Measurements from ENCODE around the gene FXYD7.

The FXYD7 gene

DNA sequence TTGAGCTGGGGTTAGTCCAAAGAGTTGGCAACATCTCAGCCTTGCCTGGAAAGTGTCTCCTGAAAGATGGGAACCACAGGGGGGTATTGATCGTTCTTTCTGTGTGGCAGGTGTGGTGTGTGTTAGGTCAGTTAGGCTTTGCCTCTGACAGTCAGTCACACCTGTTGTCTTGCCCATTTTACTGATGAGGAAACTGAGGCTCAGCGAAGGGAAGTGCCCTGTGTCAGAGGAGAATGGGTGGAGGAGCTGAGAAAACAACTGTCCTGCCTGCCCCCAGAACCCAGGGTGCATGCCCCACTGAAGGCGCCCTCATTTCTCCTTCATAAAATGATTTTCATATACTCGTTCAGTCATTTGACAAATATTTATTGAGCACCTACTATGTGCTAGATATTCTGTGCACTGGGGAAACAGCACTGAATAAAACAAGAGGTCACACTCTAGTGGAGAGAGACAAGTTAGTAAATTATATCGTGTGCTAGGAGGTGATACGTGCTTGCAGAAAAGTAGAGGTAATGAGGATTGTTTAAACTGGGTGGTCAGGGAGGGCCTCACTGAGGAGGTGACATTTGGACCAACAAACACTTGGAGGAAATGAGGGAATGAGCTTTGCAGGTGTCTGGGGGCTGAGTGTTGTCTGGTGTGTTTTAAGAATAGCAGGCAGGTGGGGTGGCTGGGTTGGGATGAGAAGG is 13.1 kb downstream of the FXYD7 start:
- TF ChIP-seq, protein P1, sequence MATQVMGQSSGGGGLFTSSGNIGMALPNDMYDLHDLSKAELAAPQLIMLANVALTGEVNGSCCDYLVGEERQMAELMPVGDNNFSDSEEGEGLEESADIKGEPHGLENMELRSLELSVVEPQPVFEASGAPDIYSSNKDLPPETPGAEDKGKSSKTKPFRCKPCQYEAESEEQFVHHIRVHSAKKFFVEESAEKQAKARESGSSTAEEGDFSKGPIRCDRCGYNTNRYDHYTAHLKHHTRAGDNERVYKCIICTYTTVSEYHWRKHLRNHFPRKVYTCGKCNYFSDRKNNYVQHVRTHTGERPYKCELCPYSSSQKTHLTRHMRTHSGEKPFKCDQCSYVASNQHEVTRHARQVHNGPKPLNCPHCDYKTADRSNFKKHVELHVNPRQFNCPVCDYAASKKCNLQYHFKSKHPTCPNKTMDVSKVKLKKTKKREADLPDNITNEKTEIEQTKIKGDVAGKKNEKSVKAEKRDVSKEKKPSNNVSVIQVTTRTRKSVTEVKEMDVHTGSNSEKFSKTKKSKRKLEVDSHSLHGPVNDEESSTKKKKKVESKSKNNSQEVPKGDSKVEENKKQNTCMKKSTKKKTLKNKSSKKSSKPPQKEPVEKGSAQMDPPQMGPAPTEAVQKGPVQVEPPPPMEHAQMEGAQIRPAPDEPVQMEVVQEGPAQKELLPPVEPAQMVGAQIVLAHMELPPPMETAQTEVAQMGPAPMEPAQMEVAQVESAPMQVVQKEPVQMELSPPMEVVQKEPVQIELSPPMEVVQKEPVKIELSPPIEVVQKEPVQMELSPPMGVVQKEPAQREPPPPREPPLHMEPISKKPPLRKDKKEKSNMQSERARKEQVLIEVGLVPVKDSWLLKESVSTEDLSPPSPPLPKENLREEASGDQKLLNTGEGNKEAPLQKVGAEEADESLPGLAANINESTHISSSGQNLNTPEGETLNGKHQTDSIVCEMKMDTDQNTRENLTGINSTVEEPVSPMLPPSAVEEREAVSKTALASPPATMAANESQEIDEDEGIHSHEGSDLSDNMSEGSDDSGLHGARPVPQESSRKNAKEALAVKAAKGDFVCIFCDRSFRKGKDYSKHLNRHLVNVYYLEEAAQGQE (IDR thresholded peaks at IDR 0.05; ENCODE audit: insufficient read depth in 1 of 2, low read depth in 2 of 2, low read length in 2 of 2), result no peak
- TF ChIP-seq SIN3A (IDR thresholded peaks at IDR 0.05; ENCODE audit: borderline replicate concordance, insufficient read depth, low read length) (no peak), FOXP2 (optimal IDR thresholded peaks at IDR 0.05; ENCODE audit: borderline replicate concordance, extremely low read depth, extremely low read length, insufficient read depth) (no peak), POLR2AphosphoS5 (IDR thresholded peaks at IDR 0.05; ENCODE audit: low read depth, low read length) (no peak), TAF1 (IDR thresholded peaks at IDR 0.05; ENCODE audit: borderline replicate concordance, insufficient read depth, low read length) (no peak)

GRCh38 chr19:35156673-35157014 is 13.6 kb downstream of the FXYD7 start:
- TF ChIP-seq POLR2AphosphoS5 (IDR thresholded peaks at IDR 0.05; ENCODE audit: low read depth, low read length) (no peak), FOXP2 (optimal IDR thresholded peaks at IDR 0.05; ENCODE audit: borderline replicate concordance, extremely low read depth, extremely low read length, insufficient read depth) (no peak), TAF1 (IDR thresholded peaks at IDR 0.05; ENCODE audit: borderline replicate concordance, insufficient read depth, low read length) (no peak), SIN3A (IDR thresholded peaks at IDR 0.05; ENCODE audit: borderline replicate concordance, insufficient read depth, low read length) (no peak)
- TF ChIP-seq, protein P1 (IDR thresholded peaks at IDR 0.05; ENCODE audit: insufficient read depth in 1 of 2, low read depth in 2 of 2, low read length in 2 of 2), result no peak

- TF ChIP-seq POLR2AphosphoS5 (IDR thresholded peaks at IDR 0.05; ENCODE audit: low read depth, low read length), result no peak
- TF ChIP-seq, protein P1 (IDR thresholded peaks at IDR 0.05; ENCODE audit: insufficient read depth in 1 of 2, low read depth in 2 of 2, low read length in 2 of 2), result no peak
- TF ChIP-seq SIN3A (IDR thresholded peaks at IDR 0.05; ENCODE audit: borderline replicate concordance, insufficient read depth, low read length), result no peak
- TF ChIP-seq FOXP2 (optimal IDR thresholded peaks at IDR 0.05; ENCODE audit: borderline replicate concordance, extremely low read depth, extremely low read length, insufficient read depth), result no peak
- no peak for TF ChIP-seq TAF1 (IDR thresholded peaks at IDR 0.05; ENCODE audit: borderline replicate concordance, insufficient read depth, low read length)
Observed at GRCh38 chr19:35157431-35157830, 14.4 kb downstream of the FXYD7 start.

- TF ChIP-seq, protein P1 (IDR thresholded peaks at IDR 0.05; ENCODE audit: insufficient read depth in 1 of 2, low read depth in 2 of 2, low read length in 2 of 2), result no peak
- TF ChIP-seq POLR2AphosphoS5 (IDR thresholded peaks at IDR 0.05; ENCODE audit: low read depth, low read length), result no peak
- TF ChIP-seq TAF1 (IDR thresholded peaks at IDR 0.05; ENCODE audit: borderline replicate concordance, insufficient read depth, low read length), result no peak
- TF ChIP-seq SIN3A (IDR thresholded peaks at IDR 0.05; ENCODE audit: borderline replicate concordance, insufficient read depth, low read length), result no peak
- TF ChIP-seq FOXP2 (optimal IDR thresholded peaks at IDR 0.05; ENCODE audit: borderline replicate concordance, extremely low read depth, extremely low read length, insufficient read depth), result no peak
Observed at GRCh38 chr19:35159606-35160005, 16.6 kb downstream of the FXYD7 start.
